Measurements from ENCODE around the gene CMYA5. TPM values are rescaled to one million over a fixed set of nuclear protein-coding genes. Genes with fewer than 3 reads are reported as not detected.

CMYA5 gene
- total RNA-seq, 2 donors from 2014 or later, result 1.6 to 5.6 TPM

GRCh38 chr5:79694183-79694582 is 4.5 kb downstream of the CMYA5 start:
- TF ChIP-seq CTCF (IDR thresholded peaks at IDR 0.05), result no peak
- DNase-seq (ENCODE audit: low spot score) (no peak), ATAC-seq (ENCODE audit: insufficient number of reproducible peaks, low FRiP score, low read depth) (no peak)
- Histone ChIP-seq H3K4me1 (ENCODE audit: control insufficient read depth in 1 of 2, low read depth in 2 of 2) (peaks cover 0 to 3% of the 10 kb centered on the region in 2 donors), H3K36me3 (no peaks in the 10 kb centered on the region), H3K27ac (no peak overlapping the region), H3K4me3 (no peak overlapping the region), H3K9me3 (no peaks in the 10 kb centered on the region), H3K27me3 (replicated peaks; ENCODE audit: insufficient read depth) (no peaks in the 10 kb centered on the region)

- no peaks in the 10 kb centered on the region for H3K9me3 ChIP-seq
- no peaks in the 10 kb centered on the region for H3K27me3 ChIP-seq (replicated peaks; ENCODE audit: insufficient read depth)
- H3K27ac ChIP-seq, result no peak overlapping the region
- ATAC-seq (ENCODE audit: insufficient number of reproducible peaks, low FRiP score, low read depth), result no peak
- no peak for TF ChIP-seq CTCF (IDR thresholded peaks at IDR 0.05)
- no peak for DNase-seq (ENCODE audit: low spot score)
- no peak overlapping the region for H3K4me3 ChIP-seq
- H3K36me3 ChIP-seq, result no peaks in the 10 kb centered on the region
- H3K4me1 ChIP-seq (ENCODE audit: control insufficient read depth in 1 of 2, low read depth in 2 of 2), result no peaks in the 10 kb centered on the region
These were observed 5.0 kb downstream of the CMYA5 start for GRCh38 chr5:79694652-79695051.

GRCh38 chr5:79695526-79695925 is 5.9 kb downstream of the CMYA5 start:
- H3K9me3 ChIP-seq, result no peaks in the 10 kb centered on the region
- H3K27ac ChIP-seq, result no peak overlapping the region
- no peaks in the 10 kb centered on the region for H3K36me3 ChIP-seq
- H3K27me3 ChIP-seq (replicated peaks; ENCODE audit: insufficient read depth), result no peaks in the 10 kb centered on the region
- DNase-seq (ENCODE audit: low spot score) (no peak), ATAC-seq (ENCODE audit: insufficient number of reproducible peaks, low FRiP score, low read depth) (no peak)
- TF ChIP-seq CTCF (IDR thresholded peaks at IDR 0.05), result no peak
- H3K4me1 ChIP-seq (ENCODE audit: control insufficient read depth in 1 of 2, low read depth in 2 of 2), result no peaks in the 10 kb centered on the region
- no peak overlapping the region for H3K4me3 ChIP-seq

DNA sequence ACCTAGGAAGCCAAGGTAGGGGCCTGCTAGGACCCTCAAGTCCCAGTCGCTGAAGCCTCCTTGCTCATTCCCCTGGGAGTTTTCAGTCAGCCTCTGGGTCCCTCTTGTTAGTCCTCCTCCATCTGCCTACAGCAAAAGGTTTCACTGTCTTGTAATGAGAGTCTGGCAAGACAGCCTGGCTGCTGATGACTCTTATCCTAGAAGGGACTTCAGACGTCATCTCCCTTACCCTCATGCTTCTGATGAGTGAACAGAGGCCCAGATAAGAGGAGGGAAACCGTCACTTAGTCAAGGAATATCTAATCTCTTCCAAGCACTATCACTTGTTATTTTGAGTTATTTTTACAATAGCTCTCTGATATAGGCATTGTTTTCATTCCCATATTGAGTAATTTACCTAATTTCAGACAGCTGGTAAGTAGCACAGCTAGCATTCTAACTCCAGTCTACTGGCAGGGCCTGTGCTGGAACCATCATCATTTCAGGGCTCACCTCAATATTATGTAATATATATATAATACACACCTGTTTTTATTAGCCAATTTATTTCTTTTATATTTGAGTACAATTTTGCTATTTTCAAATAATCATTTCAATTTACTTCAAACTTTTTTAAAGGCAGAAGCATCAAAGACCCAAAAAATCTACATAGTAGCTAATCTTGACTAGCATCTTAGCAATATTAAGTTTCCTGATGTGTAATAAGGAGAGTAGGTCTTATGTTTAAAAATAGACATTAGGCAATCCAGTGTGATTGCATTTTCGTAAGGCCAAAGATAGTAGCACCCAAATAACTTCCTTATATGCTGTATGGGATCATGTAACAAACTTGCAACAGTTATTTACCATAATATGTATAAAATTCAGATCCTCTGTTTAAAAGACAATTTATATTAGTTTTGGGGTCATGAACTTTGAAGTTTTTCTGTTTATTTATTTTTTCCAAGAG is 7.9 kb downstream of the CMYA5 start:
- TF ChIP-seq CTCF (IDR thresholded peaks at IDR 0.05), result no peak
- Histone ChIP-seq H3K27ac (no peak overlapping the region), H3K4me1 (ENCODE audit: control insufficient read depth in 1 of 2, low read depth in 2 of 2) (no peaks in the 10 kb centered on the region), H3K27me3 (replicated peaks; ENCODE audit: insufficient read depth) (no peaks in the 10 kb centered on the region), H3K4me3 (no peak overlapping the region), H3K9me3 (no peaks in the 10 kb centered on the region), H3K36me3 (no peaks in the 10 kb centered on the region)
- DNase-seq (ENCODE audit: low spot score) (no peak), ATAC-seq (ENCODE audit: insufficient number of reproducible peaks, low FRiP score, low read depth) (no peak)

GRCh38 chr5:79699763-79700400 is 10.2 kb downstream of the CMYA5 start:
- Histone ChIP-seq H3K27me3 (replicated peaks; ENCODE audit: insufficient read depth) (no peaks in the 10 kb centered on the region), H3K36me3 (no peaks in the 10 kb centered on the region), H3K27ac (no peak overlapping the region), H3K4me1 (ENCODE audit: control insufficient read depth in 1 of 2, low read depth in 2 of 2) (no peaks in the 10 kb centered on the region), H3K9me3 (no peaks in the 10 kb centered on the region), H3K4me3 (no peak overlapping the region)
- no peak for TF ChIP-seq CTCF (IDR thresholded peaks at IDR 0.05)
- ATAC-seq (ENCODE audit: insufficient number of reproducible peaks, low FRiP score, low read depth) (no peak), DNase-seq (ENCODE audit: low spot score) (no peak)
